Astrocyte (in vitro differentiated cells and primary cell): ENCODE measurements around the gene MYO16. TPM values are rescaled to one million over a fixed set of nuclear protein-coding genes. Genes with fewer than 3 reads are reported as not detected.

Experiments
- DNase-seq: peaks from one replicate; pipeline ENCODE4 v3.0.0-alpha.2; 2010; ENCODE audit warnings: low read depth
- FAIRE-seq: peaks from 2 replicates; lab custom pipeline; 2011; peaks lifted over from hg19 to GRCh38; lab: Jason Lieb, UNC
- H2AFZ ChIP-seq: 2 replicates; pipeline ENCODE4 v1.6.0; 2012; ENCODE audit warnings: low read depth, low read length, inconsistent platforms
- H3K27ac ChIP-seq: 2 replicates; pipeline ENCODE4 v1.5.1; 2011; ENCODE audit warnings: low read depth, low read length, inconsistent platforms
- H3K27me3 ChIP-seq: 2 replicates; pipeline ENCODE4 v1.6.0; 2011; ENCODE audit warnings: low read length, inconsistent platforms; ENCODE audit not compliant: insufficient read depth
- H3K36me3 ChIP-seq: 2 replicates; pipeline ENCODE4 v1.5.1; 2011; ENCODE audit warnings: low read length, inconsistent platforms; ENCODE audit not compliant: insufficient read depth
- H3K4me1 ChIP-seq: 2 replicates; pipeline ENCODE4 v1.5.1; 2011; ENCODE audit warnings: low read length, inconsistent platforms; ENCODE audit not compliant: insufficient read depth
- H3K4me2 ChIP-seq: 2 replicates; pipeline ENCODE4 v1.6.0; 2012; ENCODE audit warnings: low read length, inconsistent platforms
- H3K4me3 ChIP-seq: 2 replicates; pipeline ENCODE4 v1.5.1; 2011; ENCODE audit warnings: low read depth, mild to moderate bottlenecking, low read length, inconsistent platforms; ENCODE audit not compliant: insufficient read depth
- H3K79me2 ChIP-seq: 2 replicates; pipeline ENCODE4 v1.6.0; 2012; ENCODE audit warnings: mild to moderate bottlenecking, low read length, inconsistent platforms; ENCODE audit not compliant: insufficient read depth
- H3K9ac ChIP-seq: 2 replicates; pipeline ENCODE4 v1.6.0; 2012; ENCODE audit warnings: mild to moderate bottlenecking, low read length, inconsistent platforms
- H3K9me3 ChIP-seq: 2 replicates; pipeline ENCODE4 v1.5.1; 2012; ENCODE audit warnings: low read depth, mild to moderate bottlenecking, low read length, inconsistent platforms; ENCODE audit not compliant: insufficient read depth
- H4K20me1 ChIP-seq: 2 replicates; pipeline ENCODE4 v1.6.0; 2012; ENCODE audit warnings: low read length, inconsistent platforms; ENCODE audit not compliant: insufficient read depth
- H3K27ac Mint-ChIP-seq: one replicate; pipeline ENCODE4 v1.8.0; 2021; ENCODE audit warnings: mild to moderate bottlenecking, mixed read lengths; ENCODE audit not compliant: unreplicated experiment
- H3K27me3 Mint-ChIP-seq: one replicate; pipeline ENCODE4 v1.8.0; 2021; ENCODE audit warnings: low read depth, mixed read lengths; ENCODE audit not compliant: unreplicated experiment
- H3K36me3 Mint-ChIP-seq: one replicate; pipeline ENCODE4 v1.8.0; 2021; ENCODE audit warnings: low read depth, mixed read lengths; ENCODE audit not compliant: unreplicated experiment
- H3K4me1 Mint-ChIP-seq: one replicate; pipeline ENCODE4 v1.8.0; 2021; ENCODE audit warnings: low read depth, mixed read lengths; ENCODE audit not compliant: unreplicated experiment
- H3K4me3 Mint-ChIP-seq: one replicate; pipeline ENCODE4 v1.8.0; 2021; ENCODE audit warnings: mild to moderate bottlenecking, moderate library complexity, mixed read lengths; ENCODE audit not compliant: unreplicated experiment
- H3K9me3 Mint-ChIP-seq: one replicate; pipeline ENCODE4 v1.8.0; 2021; ENCODE audit warnings: mild to moderate bottlenecking, mixed read lengths; ENCODE audit not compliant: unreplicated experiment
- CTCF ChIP-seq: IDR thresholded peaks from 2 replicates; pipeline ENCODE4 v1.5.1; 2011; ENCODE audit warnings: low read depth, mild to moderate bottlenecking, inconsistent platforms, low read length, moderate library complexity; ENCODE audit not compliant: insufficient read depth
- EZH2 ChIP-seq: IDR thresholded peaks from 2 replicates; pipeline ENCODE4 v1.6.1; 2012; ENCODE audit warnings: mild to moderate bottlenecking, low read length, inconsistent platforms; ENCODE audit not compliant: insufficient read depth
- total RNA-seq: library from RNA; stranded (reverse); gene quantifications from 2 replicates; pipeline ENCODE4 v1.2.1, GENCODE V29; 2021

Gene MYO16
- total RNA-seq, 1 donor from 2014 or later, result 0.14 TPM

DNA sequence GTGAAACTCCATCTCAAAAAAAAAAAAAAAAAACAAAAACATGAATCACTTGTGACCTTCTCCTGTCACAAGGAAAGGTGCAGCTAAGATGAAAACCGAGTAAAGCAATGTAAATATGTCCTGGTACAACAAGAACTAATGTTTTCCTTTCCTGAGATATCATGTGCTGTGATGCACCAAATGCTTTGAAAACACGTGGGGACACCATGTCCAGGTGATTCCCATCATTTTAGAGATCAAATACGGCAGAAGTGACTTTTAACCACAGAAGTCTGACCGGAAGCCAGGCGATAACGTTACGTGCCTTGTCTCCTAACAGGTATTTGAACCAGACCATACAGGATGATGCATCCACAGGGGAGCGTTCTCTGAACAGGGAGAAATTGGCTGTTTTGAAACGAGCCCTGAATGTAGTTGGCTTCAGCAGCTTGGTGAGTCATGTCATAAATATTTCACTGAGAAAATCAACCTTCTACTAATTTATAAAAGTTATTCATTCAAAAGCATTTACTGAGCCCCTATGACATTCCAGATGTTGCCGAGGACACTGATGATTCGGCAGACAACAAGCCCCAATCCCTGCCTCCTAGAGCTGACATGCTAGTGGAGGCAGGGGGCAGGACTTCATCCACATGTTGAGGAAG, 328.1 kb downstream of the MYO16 start:
- Histone ChIP-seq H3K4me2 (peak overlapping the region; percentile 81), H3K4me1 (peaks cover 8% of the 10 kb centered on the region), H3K9me3 (no peaks in the 10 kb centered on the region), H3K36me3 (no peaks in the 10 kb centered on the region), H3K27me3 (no peaks in the 10 kb centered on the region), H3K27ac (peak overlapping the region; percentile 59), H2AFZ (peak overlapping the region; percentile 43), H3K79me2 (no peaks in the 10 kb centered on the region), H3K4me3 (peak overlapping the region; percentile 35), H4K20me1 (no peaks in the 10 kb centered on the region), H3K9ac (peak overlapping the region; percentile 27)
- peaks cover 13% of the 10 kb centered on the region for H3K4me1 Mint-ChIP-seq
- peak overlapping the region; percentile 97 for H3K27ac Mint-ChIP-seq
- H3K9me3 Mint-ChIP-seq, result no peaks in the 10 kb centered on the region
- DNase-seq (peak; percentile 83), FAIRE-seq (peak; percentile 87)
- no peaks in the 10 kb centered on the region for H3K36me3 Mint-ChIP-seq
- TF ChIP-seq CTCF (no peak), EZH2 (no peak)
- no peak overlapping the region for H3K4me3 Mint-ChIP-seq
- H3K27me3 Mint-ChIP-seq, result no peaks in the 10 kb centered on the region

- Mint-ChIP-seq H3K4me1 (peaks cover 15% of the 10 kb centered on the region), H3K9me3 (no peaks in the 10 kb centered on the region), H3K27me3 (no peaks in the 10 kb centered on the region), H3K36me3 (no peaks in the 10 kb centered on the region), H3K27ac (peak overlapping the region; percentile 97), H3K4me3 (no peak overlapping the region)
- H3K4me3 ChIP-seq, result no peak overlapping the region
- H2AFZ ChIP-seq, result no peak overlapping the region
- H3K9ac ChIP-seq, result no peak overlapping the region
- no peak for FAIRE-seq
- no peaks in the 10 kb centered on the region for H3K27me3 ChIP-seq
- H3K9me3 ChIP-seq, result no peaks in the 10 kb centered on the region
- no peaks in the 10 kb centered on the region for H4K20me1 ChIP-seq
- peak overlapping the region; percentile 81 for H3K4me2 ChIP-seq
- peaks cover 8% of the 10 kb centered on the region for H3K4me1 ChIP-seq
- peak overlapping the region; percentile 59 for H3K27ac ChIP-seq
- H3K79me2 ChIP-seq, result no peaks in the 10 kb centered on the region
- TF ChIP-seq EZH2 (no peak), CTCF (no peak)
- no peaks in the 10 kb centered on the region for H3K36me3 ChIP-seq
- DNase-seq, result no peak
Observed at GRCh38 chr13:108958013-108958376, 328.6 kb downstream of the MYO16 start.

GRCh38 chr13:108959234-108959633, 329.8 kb downstream of the MYO16 start:
- Histone ChIP-seq H3K9me3 (no peaks in the 10 kb centered on the region), H3K9ac (no peak overlapping the region), H2AFZ (no peak overlapping the region), H3K79me2 (no peaks in the 10 kb centered on the region), H3K27ac (no peak overlapping the region), H3K4me1 (peaks cover 15% of the 10 kb centered on the region), H3K4me2 (no peak overlapping the region), H3K4me3 (no peak overlapping the region), H3K27me3 (no peaks in the 10 kb centered on the region), H4K20me1 (no peaks in the 10 kb centered on the region), H3K36me3 (no peaks in the 10 kb centered on the region)
- no peak overlapping the region for H3K27ac Mint-ChIP-seq
- TF ChIP-seq CTCF (no peak), EZH2 (no peak)
- H3K9me3 Mint-ChIP-seq, result no peaks in the 10 kb centered on the region
- no peaks in the 10 kb centered on the region for H3K36me3 Mint-ChIP-seq
- FAIRE-seq (no peak), DNase-seq (peak; percentile 29)
- H3K27me3 Mint-ChIP-seq, result no peaks in the 10 kb centered on the region
- H3K4me1 Mint-ChIP-seq, result peaks cover 26% of the 10 kb centered on the region
- no peak overlapping the region for H3K4me3 Mint-ChIP-seq
